Measurements from ENCODE around the gene ZNF710.

DNA sequence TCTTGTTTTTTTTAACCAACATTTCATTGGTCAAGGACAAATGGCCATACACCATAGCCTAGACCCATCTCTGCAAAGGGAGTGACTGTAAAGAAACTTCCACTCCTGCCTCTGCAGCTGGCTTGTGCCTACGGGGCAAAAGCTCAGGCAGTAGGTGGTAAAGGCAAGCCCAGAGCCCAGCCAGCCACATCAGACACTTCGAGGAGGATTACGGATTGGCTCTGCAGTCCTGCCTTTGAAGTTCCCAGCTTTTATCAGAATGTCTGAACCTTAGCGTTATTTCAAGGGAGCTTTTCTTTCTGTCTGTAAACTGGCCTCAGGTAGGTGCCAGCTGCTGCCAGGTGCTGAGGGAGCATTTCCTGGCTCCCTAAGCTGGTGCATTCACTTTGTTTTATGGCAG lies 15.6 kb downstream of the ZNF710 start:
- TF ChIP-seq POLR2A (IDR thresholded peaks at IDR 0.05) = no peak
- TF ChIP-seq CTCF (IDR thresholded peaks at IDR 0.05) = no peak
